ENCODE measurements around the gene CD72.
"Not testable (repeated sequence)": the region's sequence is repeated elsewhere in the genome, so short reads cannot be mapped to it uniquely, and the experiment has no call there.

The CD72 gene

DNA sequence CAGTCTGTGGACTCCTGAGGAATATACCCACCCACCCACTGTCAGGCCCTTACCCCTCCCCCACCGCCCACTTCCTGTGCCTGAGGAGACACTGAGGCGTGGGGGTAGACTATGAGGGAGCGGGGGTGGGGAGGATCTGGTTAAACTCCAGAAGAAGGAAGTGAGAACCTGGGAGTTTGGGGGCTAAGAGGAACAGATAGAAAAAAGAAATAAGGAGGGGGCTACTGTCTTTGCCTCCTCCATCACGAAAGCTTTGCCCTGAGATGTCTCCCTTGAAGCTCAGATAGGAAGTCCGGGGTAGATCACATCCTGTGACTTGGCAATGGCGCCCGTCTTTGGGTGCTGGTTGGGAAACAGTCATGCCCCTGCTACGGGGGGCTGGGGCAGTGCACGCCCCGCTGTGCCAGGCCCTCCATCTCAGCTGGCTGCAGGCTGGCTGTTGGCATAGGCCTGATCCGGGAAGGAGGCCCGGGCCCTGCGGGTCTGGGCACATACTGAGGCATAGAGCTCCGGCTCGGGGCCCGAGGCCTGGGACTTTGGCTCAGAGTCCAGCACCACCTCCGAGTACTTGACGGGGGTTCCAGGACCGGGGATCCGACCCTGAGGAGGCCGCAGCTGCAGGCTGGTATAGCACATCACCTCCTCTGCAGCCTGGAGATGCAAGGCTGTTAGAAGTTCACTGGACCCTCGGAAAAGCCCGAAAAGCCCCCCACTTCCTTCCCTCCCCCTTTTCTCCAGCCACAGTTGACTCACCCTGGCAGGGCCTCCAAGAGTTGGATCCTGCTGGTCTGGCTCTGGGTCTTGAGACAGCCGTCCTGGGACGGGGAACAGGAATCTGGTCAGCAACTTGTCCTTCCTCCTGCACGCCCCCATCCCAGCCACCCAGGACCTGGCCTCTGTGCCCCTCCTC, 31.5 kb upstream of the CD72 start:
- DNase-seq (ENCODE audit: low read depth) = no peak

DNA sequence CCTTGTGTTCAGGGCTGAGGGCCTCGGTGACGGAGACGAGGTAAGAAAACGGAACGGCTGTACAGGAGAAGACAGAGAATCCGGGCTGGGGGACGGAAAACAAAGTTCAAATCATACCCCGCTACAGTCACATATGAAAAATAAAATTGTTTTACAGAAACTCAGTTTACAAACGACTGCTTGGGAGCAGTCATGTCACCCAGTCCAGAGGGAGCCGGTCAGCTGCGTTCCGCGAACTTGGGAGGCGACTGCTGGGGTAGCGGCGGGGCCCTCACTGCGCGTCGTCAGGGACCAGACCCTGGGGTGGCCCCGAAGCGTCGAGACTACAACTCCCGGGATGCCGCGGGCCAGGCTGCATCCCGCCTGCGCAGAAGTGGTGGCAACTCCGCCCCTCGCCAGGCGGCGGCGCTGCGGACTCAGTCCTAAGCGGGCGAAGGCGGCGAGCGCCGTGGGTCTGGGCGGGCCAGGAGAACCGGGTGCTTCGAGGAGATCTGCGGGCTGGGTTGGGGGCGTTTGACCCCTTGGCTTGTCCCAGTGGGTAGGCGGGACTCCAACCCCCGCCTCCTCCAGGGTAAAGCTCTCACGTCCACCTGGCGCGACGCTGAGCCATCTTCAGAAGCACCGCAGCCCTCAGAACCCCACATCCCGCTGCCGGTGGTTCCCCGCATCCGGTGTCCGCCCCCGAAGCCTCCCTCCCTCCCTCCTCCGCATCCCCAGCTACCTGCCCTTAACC, 28.5 kb upstream of the CD72 start:
- peak; percentile 73 for DNase-seq (ENCODE audit: low read depth)

DNA sequence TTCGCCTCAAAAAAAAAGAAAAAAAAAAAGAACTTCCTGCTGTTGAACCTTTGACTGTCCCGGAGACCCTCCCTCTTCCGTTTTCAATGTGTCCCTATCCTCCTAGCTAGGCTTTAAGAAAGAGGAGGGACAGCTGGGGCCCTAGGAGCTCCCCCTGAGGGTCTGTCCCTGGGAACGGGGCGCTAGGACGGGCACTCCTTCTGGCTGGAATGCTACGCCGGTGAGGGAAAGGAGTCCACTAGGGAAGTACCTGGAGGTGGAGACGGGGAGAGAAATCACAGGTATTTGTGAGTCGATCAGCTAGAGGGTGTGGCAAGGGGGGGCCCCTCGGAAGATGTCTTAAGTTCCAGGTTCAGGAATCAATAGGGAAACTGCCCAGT, 27.9 kb upstream of the CD72 start:
- DNase-seq (ENCODE audit: low read depth) = no peak

DNA sequence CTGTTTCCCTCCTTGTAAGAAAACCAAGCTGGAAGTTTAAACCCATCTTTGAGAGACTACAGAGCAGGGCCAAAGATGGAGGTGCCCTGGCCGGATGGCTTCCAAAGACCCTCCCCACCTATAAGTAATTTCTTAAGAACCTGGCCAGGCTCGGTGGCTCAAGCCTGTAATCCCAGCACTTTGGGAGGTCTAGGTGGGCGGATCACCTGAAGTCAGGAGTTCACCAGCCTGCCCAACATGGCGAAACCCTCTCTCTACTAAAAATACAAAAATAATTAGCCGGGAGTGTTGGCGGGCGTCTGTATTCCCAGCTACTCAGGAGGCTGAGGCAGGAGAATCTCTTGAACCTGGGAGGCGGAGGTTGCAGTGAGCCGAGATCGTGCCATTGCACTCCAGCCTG, 27.5 kb upstream of the CD72 start:
- not testable (repeated sequence) for DNase-seq (ENCODE audit: low read depth)

DNA sequence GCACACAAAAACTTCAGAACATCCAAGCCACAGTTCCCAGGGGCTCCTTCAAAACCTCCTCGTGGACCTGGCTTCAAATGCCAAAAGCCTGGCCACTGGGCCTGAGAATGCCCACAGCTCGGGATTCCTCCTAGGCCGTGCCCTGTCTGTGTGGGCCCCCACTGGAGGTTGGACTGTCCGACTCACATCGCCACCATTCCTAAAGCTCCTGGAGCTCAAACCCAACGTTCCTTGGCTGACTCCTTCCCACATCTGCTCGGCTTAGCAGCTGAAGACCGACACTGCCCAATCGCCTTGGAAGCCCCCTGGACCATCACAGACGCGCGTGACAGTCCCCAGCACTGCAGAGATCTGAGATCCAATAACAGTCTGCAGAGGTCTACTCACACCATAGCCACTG, 24.8 kb upstream of the CD72 start:
- no peak for DNase-seq (ENCODE audit: low read depth)

DNA sequence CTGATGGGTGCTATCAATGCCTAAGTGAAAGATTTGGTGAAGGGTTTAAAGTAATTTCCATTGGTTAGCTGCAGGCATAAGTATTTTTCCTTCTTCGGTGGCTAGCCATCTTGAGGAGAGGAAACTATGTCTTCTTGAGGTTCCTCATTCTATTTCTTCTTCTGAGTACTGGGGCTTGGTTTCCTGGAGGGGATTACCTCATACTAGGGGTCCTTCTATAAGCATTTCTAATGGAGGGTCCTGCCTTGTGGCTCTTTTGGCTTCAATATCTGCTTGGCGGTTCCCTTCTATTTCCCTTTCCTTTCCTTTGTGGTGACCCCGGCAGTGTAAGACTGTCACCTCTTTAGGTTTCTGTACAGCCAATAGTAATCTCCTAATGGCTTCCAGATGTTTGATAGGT, 23.3 kb upstream of the CD72 start:
- not testable (repeated sequence) for DNase-seq (ENCODE audit: low read depth)

DNA sequence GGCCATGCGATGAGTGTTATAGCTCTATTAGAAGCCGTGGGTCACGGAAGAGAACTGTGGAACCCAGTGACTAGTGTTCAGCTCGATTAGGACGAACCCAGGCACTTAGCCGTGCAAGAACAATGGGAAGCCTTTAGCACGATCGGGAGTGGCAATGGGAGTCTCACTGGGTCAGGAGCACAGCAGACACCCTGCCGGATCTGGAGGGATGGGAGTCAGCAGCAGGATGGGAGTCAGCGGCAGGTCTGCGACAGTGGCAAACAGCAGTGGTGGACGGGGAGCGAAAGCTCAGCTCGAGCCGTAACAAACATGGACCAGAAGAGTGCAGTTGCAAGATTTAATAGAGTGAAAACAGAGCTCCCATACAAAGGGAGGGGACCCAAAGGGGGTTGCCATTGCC, 22.2 kb upstream of the CD72 start:
- DNase-seq (ENCODE audit: low read depth) = not testable (repeated sequence)

DNA sequence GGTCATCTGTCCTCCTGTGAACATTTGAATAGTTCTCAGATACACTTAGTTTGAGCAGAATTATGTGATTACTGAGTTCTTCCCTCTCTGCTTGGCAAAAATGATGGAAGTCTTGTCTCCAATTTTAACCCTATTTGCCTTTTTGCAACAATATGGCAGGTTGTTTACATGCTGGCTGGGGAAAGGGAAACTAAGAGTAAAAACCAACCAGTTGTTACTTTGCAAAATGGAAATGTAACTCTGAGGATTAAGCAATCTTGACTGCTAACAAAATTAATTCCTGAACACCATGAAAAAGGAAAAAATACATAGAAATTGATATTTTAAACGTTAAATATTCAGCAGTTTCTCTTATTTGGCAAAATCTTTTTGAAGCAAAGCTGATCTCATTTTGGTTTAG, 21.4 kb upstream of the CD72 start:
- no peak for DNase-seq (ENCODE audit: low read depth)

DNA sequence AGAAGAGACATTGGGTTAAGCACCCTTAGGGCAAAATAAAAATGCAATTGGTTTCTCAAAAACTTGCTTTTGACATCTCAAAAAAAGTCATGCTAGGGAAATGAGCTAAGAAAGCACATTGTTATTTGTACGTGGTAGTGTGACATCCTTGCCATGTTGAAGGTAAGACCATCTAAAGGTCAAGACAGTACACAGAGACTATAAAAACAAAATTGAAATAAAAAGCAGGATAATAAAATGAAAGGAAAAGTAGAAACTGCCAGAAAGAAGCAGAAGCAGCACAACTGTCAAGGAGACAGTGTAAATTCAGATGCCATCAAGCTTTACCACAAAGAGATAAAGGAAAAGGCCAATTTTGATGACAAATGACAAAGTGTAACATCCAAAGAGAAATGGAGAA, 21.0 kb upstream of the CD72 start:
- DNase-seq (ENCODE audit: low read depth) = not testable (repeated sequence)

DNA sequence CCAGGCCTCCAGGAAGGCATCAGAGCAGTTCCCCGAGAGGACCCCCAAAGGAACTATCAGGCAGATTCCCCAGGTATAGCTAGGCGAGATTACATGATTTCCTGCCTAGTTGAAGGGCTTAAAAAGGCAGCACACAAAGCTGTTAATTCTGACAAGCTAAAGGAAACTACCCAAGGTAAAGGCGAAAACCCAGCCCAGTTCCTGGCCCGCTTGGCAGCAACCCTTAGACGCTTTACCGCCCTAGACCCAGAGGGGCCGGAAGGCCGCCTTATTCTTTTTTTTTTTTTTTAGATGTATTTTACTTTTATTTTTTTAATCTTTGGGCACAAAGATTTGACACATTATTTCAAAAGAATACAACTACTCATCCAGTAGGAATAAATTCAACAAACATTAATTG, 20.5 kb upstream of the CD72 start:
- not testable (repeated sequence) for DNase-seq (ENCODE audit: low read depth)

DNA sequence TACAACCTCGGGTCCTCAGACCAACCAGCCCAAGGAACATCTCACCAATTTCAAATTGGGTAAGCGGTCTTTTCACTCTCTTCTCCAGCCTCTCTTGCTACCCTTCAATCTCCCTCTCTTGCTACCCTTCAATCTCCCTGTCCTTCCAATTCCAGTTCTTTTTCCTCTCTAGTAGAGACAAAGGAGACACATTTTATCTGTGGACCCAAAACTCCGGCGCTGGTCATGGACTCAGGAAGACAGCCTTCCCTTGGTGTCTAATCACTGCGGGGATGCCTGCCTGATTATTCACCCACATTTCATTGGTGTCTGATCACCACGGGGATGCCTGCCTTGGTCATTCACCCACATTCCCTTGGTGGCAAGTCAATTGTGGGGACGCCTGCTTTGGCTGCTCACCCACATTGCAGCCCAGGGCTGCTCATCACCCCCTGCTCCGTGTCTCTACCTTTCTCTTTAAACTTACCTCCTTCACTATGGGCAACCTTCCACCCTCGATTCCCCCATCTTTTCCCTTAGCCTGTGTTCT, 19.3 kb upstream of the CD72 start:
- DNase-seq (ENCODE audit: low read depth) = not testable (repeated sequence)

DNA sequence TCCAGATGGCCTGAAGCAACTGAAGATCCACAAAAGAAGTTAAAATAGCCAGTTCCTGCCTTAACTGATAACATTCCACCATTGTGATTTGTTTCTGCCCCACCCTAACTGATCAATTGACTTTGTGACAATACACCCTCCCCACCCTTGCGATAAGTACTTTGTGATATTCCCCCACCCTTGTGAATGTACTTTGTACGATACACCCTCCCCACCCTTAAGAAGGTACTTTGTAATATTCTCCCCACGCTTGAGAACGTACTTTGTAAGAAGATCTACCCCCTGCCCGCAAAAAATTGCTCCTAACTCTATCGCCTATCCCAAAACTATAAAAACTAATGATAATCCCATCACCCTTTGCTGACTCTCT, 18.6 kb upstream of the CD72 start:
- not testable (repeated sequence) for DNase-seq (ENCODE audit: low read depth)

DNA sequence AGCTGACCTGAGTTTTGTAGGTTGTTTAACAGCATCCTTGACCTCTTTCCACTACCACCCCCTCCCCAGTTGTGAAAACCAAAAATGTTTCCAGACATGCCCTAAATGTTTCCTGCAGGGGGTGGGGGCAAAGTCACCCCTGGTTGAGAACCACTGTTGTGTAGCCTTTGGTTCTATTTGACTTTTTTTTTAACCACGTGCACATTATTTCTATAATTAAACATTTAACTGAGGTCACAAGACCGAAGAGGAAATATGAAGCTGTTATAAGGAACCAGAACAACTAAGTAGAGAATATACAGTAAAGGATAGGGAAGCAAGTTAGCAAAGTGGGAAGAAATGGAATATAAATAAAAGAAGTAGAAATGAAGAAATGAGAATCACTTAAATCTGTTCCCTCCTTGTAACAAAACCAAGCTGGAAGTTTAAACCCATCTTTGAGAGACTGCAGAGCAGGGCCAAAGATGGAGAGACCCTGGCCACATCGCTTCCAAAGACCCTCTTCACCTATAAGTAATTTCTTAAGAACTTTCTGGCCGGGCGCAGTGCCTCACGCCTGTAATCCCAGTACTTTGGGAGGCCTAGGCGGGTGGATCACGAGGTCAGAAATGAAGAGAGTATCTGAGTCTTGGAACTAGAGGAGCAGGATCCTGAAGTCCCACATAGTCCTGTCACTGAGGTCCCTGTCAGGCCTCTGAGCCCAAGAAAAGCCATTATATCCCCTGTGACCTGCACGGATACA, 18.1 kb upstream of the CD72 start:
- DNase-seq (ENCODE audit: low read depth) = no peak

DNA sequence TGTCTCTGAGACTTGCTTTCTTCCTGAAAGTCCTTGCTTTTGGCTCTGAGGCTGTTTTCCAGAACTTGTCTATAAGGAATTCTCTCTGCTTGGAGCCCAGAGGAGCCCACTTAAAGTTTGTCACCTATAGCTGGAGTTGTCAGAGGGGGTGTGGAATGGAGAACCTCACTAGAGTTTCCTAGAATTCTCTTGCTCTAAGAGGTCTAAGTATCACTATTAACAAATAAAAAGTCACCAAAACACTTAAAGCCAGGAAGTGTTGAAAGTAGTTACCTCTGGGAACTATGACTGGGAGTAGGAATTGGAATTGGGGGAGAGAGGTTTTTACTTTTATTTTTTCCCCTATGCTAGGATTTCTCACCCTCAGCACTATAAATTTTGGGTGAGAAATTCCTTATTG, 17.5 kb upstream of the CD72 start:
- no peak for DNase-seq (ENCODE audit: low read depth)

DNA sequence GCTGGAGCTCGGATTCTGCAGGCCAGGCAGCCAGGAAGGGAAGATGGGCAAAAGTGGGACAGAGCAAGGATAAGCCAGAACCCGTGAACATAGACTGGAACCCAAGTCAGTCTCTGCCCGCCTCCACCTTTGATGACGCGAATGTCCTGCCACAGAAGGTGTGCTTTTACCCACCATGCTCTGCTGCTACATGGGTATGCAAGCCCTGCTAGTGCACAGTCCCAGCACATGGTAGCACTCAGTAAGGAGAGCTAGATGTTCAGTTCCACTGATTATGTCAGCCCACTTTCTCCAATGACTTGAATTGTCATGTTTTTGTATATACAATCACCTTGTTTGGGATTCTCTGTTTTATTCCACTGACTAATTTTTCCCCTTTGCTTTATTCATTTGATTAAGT, 11.4 kb upstream of the CD72 start:
- DNase-seq (ENCODE audit: low read depth) = no peak

DNA sequence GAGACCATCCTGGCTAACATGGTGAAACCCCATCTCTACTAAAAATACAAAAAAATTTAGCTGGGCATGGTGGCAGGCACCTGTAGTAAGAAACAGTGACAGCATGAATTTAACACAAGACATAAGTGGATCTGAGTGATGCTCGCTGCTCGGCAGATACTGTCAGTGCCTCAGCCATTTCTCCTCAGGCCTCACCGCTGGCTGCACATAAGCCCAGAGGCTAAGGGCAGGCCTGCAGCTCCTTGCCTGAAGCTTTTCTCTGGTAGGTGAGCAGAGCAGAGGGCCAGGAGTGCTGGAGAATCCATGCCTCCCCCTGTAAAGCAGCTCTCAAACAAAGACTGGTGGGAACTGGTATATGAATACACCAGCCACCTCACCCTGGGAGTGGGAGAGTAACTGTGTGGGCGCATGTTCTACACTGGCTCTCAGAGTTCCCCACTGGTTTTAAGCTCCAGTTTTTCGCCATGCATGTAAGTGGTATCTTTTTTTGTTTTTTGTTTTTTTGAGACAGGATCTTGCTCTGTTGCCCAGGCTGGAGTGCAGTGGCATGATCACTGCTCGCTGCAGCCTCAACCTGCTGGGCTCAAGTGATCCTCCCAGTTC, 10.3 kb upstream of the CD72 start:
- DNase-seq (ENCODE audit: low read depth) = no peak

DNA sequence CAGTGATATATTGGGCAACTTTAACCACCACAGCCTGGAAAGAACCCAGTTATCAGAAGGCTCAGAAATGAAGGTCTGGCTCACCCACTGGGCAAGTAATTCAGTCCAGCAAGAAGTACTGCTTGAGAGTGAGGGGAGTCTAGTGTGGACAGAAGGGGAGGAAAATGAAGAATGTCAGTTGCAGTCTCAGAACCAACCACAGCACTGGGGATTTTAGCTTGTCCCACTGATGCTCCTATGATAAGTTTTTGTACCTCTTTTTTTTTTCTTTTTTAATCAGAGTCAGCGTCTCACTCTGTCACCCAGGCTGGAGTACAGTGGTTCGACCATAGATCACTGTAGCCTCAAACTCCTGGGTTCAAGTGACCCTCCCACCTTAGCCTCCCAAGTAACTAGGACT, 9.4 kb upstream of the CD72 start:
- peak; percentile 60 for DNase-seq (ENCODE audit: low read depth)

DNA sequence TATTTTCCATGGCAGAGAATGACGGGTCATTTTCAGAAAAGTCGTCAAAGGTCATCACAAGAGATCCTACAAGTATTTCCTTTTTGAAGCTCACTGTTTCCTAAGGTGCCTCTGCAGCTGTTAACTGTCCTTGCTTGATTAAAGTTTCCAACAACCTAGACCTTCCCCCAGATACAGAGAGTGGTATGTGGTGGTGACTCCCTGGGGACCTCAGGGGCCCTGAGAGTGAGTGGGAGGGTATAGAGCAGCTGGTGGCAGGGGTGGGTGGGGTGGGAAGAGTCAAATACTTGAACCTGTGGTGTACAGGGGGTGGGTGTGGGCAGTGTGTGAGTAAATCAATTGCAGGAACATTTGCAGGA, 1.6 kb upstream of the CD72 start:
- no peak for DNase-seq (ENCODE audit: low read depth)

DNA sequence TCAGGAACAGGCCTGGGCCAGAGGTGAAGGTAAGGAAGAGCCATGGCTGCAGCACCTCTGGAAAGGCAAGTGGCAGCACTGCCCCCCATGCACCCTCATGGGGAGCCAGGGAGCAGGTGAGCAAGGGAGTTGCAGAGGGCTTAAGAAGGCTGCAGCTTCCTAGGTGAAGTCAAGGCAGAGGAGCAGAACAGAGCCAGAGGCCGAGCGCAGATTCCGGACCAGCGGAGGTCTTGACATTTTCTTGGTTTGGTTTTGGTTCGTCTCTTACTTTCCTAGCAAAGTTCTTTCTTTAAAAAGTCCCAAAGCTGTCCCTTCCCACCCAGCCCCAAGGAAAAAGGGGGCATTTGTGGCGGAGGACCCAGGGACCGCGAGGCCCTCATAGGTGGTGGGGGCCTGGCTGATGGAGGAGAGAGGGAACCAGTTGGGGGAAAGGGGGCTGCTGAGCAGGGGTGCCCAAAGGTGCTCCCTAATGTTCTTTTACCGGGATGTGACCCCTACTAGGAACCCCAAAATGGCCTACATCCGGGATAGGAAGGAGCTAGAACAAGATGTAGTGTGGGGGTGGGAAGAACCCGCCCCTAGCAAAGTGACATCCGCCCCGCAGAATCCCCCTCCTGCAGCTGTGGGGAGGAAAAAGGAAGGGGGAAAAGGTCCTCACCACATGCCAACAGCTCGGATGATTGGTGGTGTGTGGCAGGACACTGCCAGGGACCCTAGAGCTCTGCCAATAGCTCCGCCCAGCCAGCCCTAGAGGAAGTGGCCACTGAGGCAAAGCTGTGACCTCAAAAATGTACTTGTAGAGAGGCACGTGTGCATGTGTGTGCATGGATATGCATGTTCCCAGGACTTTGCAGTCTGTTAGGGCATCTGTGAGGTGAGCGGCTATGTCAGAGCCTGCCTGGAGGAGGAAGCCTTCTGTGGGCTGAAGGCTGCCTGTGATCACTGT, 914 bp upstream of the CD72 start:
- DNase-seq (ENCODE audit: low read depth) = no peak

DNA sequence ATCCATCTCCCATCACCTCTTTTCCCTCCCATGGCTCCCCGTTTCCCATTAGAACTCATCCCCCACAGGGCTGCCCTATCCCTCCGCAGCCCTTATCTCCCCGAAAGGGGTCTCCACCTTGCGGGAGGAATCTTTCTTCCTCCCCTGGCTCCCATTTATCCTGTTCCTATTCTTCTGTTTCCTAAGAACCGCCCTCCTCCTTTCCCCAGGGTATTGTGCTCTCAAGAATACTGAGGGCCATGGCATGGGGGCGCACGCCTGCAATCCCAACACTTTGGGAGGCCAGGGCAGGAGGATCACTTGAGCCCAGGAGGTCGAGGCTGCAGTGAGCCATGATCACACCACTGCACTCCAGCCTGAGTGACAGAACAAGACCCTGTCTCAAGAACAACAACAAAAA, 665 bp downstream of the CD72 start:
- no peak for DNase-seq (ENCODE audit: low read depth)

Measured in amniotic epithelial cell (primary cell).